Heart left ventricle (tissue), 13 donors: ENCODE data around the gene PDCD4.

Source experiments
- CTCF ChIP-seq, 12 donors: fragments of 200-600 bp; sonication (generic) in 4 of 12; IDR thresholded peaks; one replicate each; pipeline versions ENCODE4 v1.5.0 to v1.8.0; 2018 to 2022; ENCODE audit warnings: antibody characterized with exemption in 12 of 12, mild to moderate bottlenecking in 5 of 12
- POLR2A ChIP-seq, 2 donors: fragments of 450-650 bp; IDR thresholded peaks; one replicate each; pipeline ENCODE4 v1.6.1; 2017; ENCODE audit warnings: antibody characterized with exemption in 2 of 2, mild to moderate bottlenecking in 2 of 2, moderate library complexity in 2 of 2
- donor health status: ischemic (EF 13 %, LVEDD 7.1; RV severe dilation, severe dysfunction).
- donor health status: DM: no; HTN: yes; CAD: no.
- donor health status: DM: no; HTN: no; CAD: no.
- donor health status: ischemic (EF 25% LVEDD 6.9; RV normal size, moderate dysfunction).
- donor health status: ischemic (EF 25% LVEDD 5.7; RV mildly dilated, moderate dysfunction).
- donor health status: ischemic (EF 35%, LVEDD 5.7; RV mildly dilated, moderate dysfunction).
- donor health status: nonischemic (EF 11% LVEDD 7.7; RV severe dilation, severe dysfunction).
- donor health status: DM: yes; HTN: yes; CAD: no.
- donor health status: PGD.
- donor health status: ischemic (EF 29% LVEDD 5.4; RV normal size, mild dysfunction).
- donor health status: nonischemic (EF 23%, LVEDD 6.1; RV moderate dilation, normal function).

GRCh38 chr10:110836706-110837105, 35.0 kb upstream of the PDCD4 start:
- TF ChIP-seq CTCF (IDR thresholded peaks at IDR 0.05) (no peak), POLR2A (IDR thresholded peaks at IDR 0.05) (no peak)
